GM12891 (cell line): ENCODE results near the gene PIWIL4.
A peak's percentile ranks its signal among the peaks of the same experiment; 100 is the strongest.

Experiments used
- DNase-seq: peaks from one replicate; pipeline ENCODE4 v3.0.0; 2011; ENCODE audit warnings: low spot score; ENCODE audit not compliant: insufficient read length
- FAIRE-seq: peaks from 2 replicates; lab custom pipeline; 2011; peaks lifted over from hg19 to GRCh38; lab: Jason Lieb, UNC
- PAX5 ChIP-seq: IDR thresholded peaks from 2 replicates; pipeline ENCODE4 v1.6.1; 2011; ENCODE audit warnings: low read length, moderate library complexity, mild to moderate bottlenecking; ENCODE audit not compliant: insufficient read depth, severe bottlenecking
- POLR2A ChIP-seq: IDR thresholded peaks from 2 replicates; pipeline ENCODE4 v1.6.1; 2011; ENCODE audit warnings: low read depth, low read length, control low read depth
- POLR2AphosphoS5 ChIP-seq: IDR thresholded peaks from 2 replicates; pipeline ENCODE4 v1.6.1; 2011; ENCODE audit warnings: low read depth, low read length, control low read depth
- POU2F2 ChIP-seq: IDR thresholded peaks from 2 replicates; pipeline ENCODE4 v1.6.1; 2011; ENCODE audit warnings: low read depth, mild to moderate bottlenecking, control low read depth, low read length, moderate library complexity
- SPI1 ChIP-seq: IDR thresholded peaks from 2 replicates; pipeline ENCODE4 v1.6.1; 2011; ENCODE audit warnings: low read depth, low read length, control low read depth
- TAF1 ChIP-seq: IDR thresholded peaks from 2 replicates; pipeline ENCODE4 v1.6.1; 2011; ENCODE audit warnings: low read depth, low read length, control low read depth

Gene PIWIL4

GRCh38 chr11:94533206-94533605 lies 34.0 kb upstream of the PIWIL4 start:
- DNase-seq: no peak
- no peak for FAIRE-seq
- TF ChIP-seq SPI1: no peak
- no peak for TF ChIP-seq POU2F2
- TF ChIP-seq POLR2AphosphoS5: no peak
- no peak for TF ChIP-seq TAF1
- TF ChIP-seq PAX5: no peak
- TF ChIP-seq POLR2A: no peak

DNA sequence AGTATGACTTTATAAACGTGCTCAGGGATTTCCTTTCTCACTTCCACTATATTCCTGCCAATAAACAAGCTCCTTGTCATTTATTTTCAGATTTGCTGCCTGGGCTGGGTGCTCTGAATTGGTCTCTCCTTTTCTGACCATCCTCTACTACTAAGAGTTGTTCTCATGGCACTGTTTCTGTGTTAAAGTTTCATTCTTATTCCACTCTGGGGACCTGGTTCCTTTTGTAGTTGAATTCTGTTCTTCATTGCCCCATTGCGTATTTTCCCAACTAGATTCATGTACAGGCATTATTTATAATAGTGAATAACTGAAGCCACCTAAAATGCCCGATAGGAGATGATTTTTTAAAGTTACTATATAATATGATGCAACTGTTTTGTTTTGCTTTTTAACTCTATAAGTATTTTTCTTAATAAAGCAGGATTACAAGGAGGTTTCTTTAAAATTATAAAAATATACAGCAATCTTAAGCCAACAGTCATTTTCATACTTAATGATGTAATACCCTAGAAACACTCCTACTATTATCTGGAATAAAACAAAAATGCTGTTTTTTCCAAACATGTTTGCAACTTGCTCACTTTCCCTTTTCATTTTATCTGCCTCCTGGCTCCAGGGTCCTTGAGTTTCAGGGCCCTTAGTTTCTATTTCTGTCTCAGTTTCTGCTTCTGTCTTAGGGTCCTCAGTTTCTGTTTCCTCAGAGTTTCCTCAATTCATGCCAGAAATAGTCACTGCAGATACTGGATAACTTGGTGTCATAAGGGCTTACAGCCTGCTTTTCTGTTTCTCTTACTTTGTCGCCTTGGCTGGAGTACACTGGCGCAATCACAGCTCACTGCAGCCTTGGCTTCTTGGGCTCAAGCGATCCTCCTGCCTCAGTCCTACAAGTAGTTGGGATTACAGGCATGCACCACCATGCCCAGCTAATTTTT lies 33.2 kb upstream of the PIWIL4 start:
- TF ChIP-seq SPI1: no peak
- FAIRE-seq (no peak), DNase-seq (no peak)

- DNase-seq (no peak), FAIRE-seq (no peak)
- no peak for TF ChIP-seq SPI1
- TF ChIP-seq PAX5: no peak
Measured at GRCh38 chr11:94536386-94536785, 30.8 kb upstream of the PIWIL4 start.

- TF ChIP-seq POLR2A (no peak), SPI1 (no peak), TAF1 (no peak), POLR2AphosphoS5 (no peak), POU2F2 (no peak)
- FAIRE-seq: no peak
- DNase-seq: no peak
Measured at GRCh38 chr11:94537031-94537600, 30.1 kb upstream of the PIWIL4 start.

- DNase-seq: no peak
- no peak for TF ChIP-seq SPI1
- TF ChIP-seq TAF1: no peak
- no peak for TF ChIP-seq POLR2A
- no peak for TF ChIP-seq PAX5
- TF ChIP-seq POU2F2: no peak
- TF ChIP-seq POLR2AphosphoS5: no peak
- no peak for FAIRE-seq
Measured at GRCh38 chr11:94539420-94539819, 27.7 kb upstream of the PIWIL4 start.

DNA sequence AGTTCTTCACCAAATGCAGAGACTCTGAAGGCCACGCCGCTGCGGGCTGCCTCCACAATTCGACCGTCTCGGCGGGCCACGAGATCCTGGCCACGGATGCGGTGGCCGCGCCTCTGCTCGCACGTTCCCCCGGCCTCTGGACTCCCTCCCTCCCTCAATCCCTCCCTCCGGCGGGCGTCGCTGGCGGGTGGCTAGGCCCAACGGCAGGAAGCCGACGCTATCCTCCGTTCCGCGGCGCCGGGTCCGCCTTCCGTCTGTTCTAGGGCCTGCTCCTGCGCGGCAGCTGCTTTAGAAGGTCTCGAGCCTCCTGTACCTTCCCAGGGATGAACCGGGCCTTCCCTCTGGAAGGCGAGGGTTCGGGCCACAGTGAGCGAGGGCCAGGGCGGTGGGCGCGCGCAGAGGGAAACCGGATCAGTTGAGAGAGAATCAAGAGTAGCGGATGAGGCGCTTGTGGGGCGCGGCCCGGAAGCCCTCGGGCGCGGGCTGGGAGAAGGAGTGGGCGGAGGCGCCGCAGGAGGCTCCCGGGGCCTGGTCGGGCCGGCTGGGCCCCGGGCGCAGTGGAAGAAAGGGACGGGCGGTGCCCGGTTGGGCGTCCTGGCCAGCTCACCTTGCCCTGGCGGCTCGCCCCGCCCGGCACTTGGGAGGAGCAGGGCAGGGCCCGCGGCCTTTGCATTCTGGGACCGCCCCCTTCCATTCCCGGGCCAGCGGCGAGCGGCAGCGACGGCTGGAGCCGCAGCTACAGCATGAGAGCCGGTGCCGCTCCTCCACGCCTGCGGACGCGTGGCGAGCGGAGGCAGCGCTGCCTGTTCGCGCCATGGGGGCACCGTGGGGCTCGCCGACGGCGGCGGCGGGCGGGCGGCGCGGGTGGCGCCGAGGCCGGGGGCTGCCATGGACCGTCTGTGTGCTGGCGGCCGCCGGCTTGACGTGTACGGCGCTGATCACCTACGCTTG lies 23.2 kb upstream of the PIWIL4 start, which contains the start of gene FUT4:
Gene FUT4 (plus strand): TSS at position 227 of the 951 bp plus-strand sequence. CDS start 213 bp downstream, at position 440.
- FAIRE-seq (peak; percentile 92), DNase-seq (peak; percentile 76)
- TF ChIP-seq TAF1 (0 out of 2 replicates have a peak, but pooled peaks have one; percentile 31), POLR2AphosphoS5 (no peak), POU2F2 (0 out of 2 replicates have a peak, but pooled peaks have one; percentile 39)

GRCh38 chr11:94544646-94545263 lies 22.4 kb upstream of the PIWIL4 start:
- DNase-seq: no peak
- no peak for FAIRE-seq

DNA sequence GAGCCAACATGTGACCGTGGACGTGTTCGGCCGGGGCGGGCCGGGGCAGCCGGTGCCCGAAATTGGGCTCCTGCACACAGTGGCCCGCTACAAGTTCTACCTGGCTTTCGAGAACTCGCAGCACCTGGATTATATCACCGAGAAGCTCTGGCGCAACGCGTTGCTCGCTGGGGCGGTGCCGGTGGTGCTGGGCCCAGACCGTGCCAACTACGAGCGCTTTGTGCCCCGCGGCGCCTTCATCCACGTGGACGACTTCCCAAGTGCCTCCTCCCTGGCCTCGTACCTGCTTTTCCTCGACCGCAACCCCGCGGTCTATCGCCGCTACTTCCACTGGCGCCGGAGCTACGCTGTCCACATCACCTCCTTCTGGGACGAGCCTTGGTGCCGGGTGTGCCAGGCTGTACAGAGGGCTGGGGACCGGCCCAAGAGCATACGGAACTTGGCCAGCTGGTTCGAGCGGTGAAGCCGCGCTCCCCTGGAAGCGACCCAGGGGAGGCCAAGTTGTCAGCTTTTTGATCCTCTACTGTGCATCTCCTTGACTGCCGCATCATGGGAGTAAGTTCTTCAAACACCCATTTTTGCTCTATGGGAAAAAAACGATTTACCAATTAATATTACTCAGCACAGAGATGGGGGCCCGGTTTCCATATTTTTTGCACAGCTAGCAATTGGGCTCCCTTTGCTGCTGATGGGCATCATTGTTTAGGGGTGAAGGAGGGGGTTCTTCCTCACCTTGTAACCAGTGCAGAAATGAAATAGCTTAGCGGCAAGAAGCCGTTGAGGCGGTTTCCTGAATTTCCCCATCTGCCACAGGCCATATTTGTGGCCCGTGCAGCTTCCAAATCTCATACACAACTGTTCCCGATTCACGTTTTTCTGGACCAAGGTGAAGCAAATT lies 21.7 kb upstream of the PIWIL4 start:
- no peak for FAIRE-seq

More at GRCh38 chr11:94544646-94545263, 22.4 kb upstream of the PIWIL4 start:
- TF ChIP-seq PAX5 (no peak), POU2F2 (no peak), POLR2A (no peak), TAF1 (no peak), SPI1 (no peak), POLR2AphosphoS5 (no peak)

DNA sequence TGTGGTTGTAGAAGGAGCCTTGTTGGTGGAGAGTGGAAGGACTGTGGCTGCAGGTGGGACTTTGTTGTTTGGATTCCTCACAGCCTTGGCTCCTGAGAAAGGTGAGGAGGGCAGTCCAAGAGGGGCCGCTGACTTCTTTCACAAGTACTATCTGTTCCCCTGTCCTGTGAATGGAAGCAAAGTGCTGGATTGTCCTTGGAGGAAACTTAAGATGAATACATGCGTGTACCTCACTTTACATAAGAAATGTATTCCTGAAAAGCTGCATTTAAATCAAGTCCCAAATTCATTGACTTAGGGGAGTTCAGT lies 21.1 kb upstream of the PIWIL4 start:
- FAIRE-seq (no peak), DNase-seq (no peak)
- TF ChIP-seq TAF1: no peak
- TF ChIP-seq SPI1: no peak
- no peak for TF ChIP-seq POLR2A
- TF ChIP-seq POU2F2: no peak

More for the DNA sequence above, 21.7 kb upstream of the PIWIL4 start:
- TF ChIP-seq POLR2A: no peak
- TF ChIP-seq PAX5: no peak
- TF ChIP-seq POU2F2: no peak
- TF ChIP-seq POLR2AphosphoS5: no peak
- no peak for DNase-seq
